K562 (cell line): ENCODE data around the gene NT5DC4. TPM values are rescaled to one million over a fixed set of nuclear protein-coding genes. Genes with fewer than 3 reads are reported as not detected.
A peak's percentile ranks its signal among the peaks of the same experiment; 100 is the strongest.

Experiments
- ATAC-seq: fragments of 200-7000 bp; cut with Tn5 transposase; 3 replicates; pipeline ENCODE4 v1.9.1; 2020; ENCODE audit warnings: moderate library complexity
- BruUV-seq: library from RNA; stranded (reverse); fragments of 400-500 nt; replicated peaks from 2 replicates; lab custom pipeline; 2021; lab: Mats Ljungman, UMichigan
- CTCF ChIA-PET: fragments of 300-600 bp; formaldehyde crosslinking; extraction: SDS; loops from one replicate; lab custom pipeline; 2021; ENCODE audit warnings: low intra/inter-chr PET ratio; lab: Yijun Ruan, JAX
- POLR2A ChIA-PET: fragments of 300-600, 350-650 bp; sonication (Branson Sonifier 250); formaldehyde crosslinking; extraction: SDS; loops from one replicate; lab custom pipeline; 2021; ENCODE audit warnings: antibody characterized with exemption, inconsistent platforms; lab: Yijun Ruan, JAX
- DNase-seq, 4 experiments: peaks; one replicate each; pipeline versions ENCODE4 v3.0.0 to v3.0.0-alpha.2; 2011 to 2018; ENCODE audit warnings: low spot score in 3 of 4, mixed read lengths in 3 of 4; ENCODE audit errors: extremely low read depth in 1 of 4
- FAIRE-seq: peaks from 2 replicates; lab custom pipeline; 2011; peaks lifted over from hg19 to GRCh38; lab: Jason Lieb, UNC
- H2AFZ ChIP-seq: 2 replicates; pipeline ENCODE4 v1.6.0; 2011; ENCODE audit warnings: low read depth, low read length, control low read depth, inconsistent platforms
- H3K27ac ChIP-seq: fragments of 200-600 bp; 3 replicates; pipeline ENCODE4 v1.8.0; 2011; ENCODE audit warnings: low read depth, mild to moderate bottlenecking, control low read depth, inconsistent platforms, low read length, moderate library complexity, mixed read lengths; ENCODE audit errors: extremely low read depth
- H3K27me3 ChIP-seq, 2 experiments: fragments of 300-600 bp in 1 of 2; 2 replicates in 1 of 2; 3 replicates in 1 of 2; pipeline versions ENCODE4 v1.6.0 to v1.8.0; 2011; ENCODE audit warnings: inconsistent platforms in 2 of 2, low read length in 2 of 2, mild to moderate bottlenecking in 1 of 2, mixed read lengths in 1 of 2, moderate library complexity in 1 of 2; ENCODE audit not compliant: control insufficient read depth in 2 of 2, insufficient read depth in 2 of 2
- H3K36me3 ChIP-seq: fragments of 300-600 bp; 3 replicates; pipeline ENCODE4 v1.8.0; 2011; ENCODE audit warnings: mild to moderate bottlenecking, low read length, inconsistent platforms; ENCODE audit not compliant: control insufficient read depth, insufficient read depth
- H3K4me1 ChIP-seq, 2 experiments: fragments of 200-600 bp in 1 of 2; replicated peaks in 1 of 2; 2 replicates in 1 of 2; 3 replicates in 1 of 2; pipeline versions ENCODE4 v1.5.1 to v1.8.0; 2011; ENCODE audit warnings: inconsistent platforms in 2 of 2, low read length in 2 of 2, mild to moderate bottlenecking in 1 of 2, mixed read lengths in 1 of 2, moderate library complexity in 1 of 2; ENCODE audit not compliant: control insufficient read depth in 2 of 2, insufficient read depth in 2 of 2
- H3K4me2 ChIP-seq: 2 replicates; pipeline ENCODE4 v1.6.1; 2011; ENCODE audit warnings: low read length, control low read depth, inconsistent platforms, mixed read lengths; ENCODE audit not compliant: insufficient read depth
- H3K4me3 ChIP-seq: fragments of 200-600 bp; sonication (generic), shearing (Covaris generic); 2 replicates; pipeline ENCODE4 v1.5.1; 2016; ENCODE audit warnings: control low read depth, inconsistent platforms
- H3K79me2 ChIP-seq: fragments of 200-600 bp; 3 replicates; pipeline ENCODE4 v1.8.0; 2011; ENCODE audit warnings: low read length, inconsistent platforms; ENCODE audit not compliant: control insufficient read depth, insufficient read depth
- H3K9ac ChIP-seq, 2 experiments: 2 replicates each; pipeline versions ENCODE4 v1.6.0 to v1.6.1; 2011; ENCODE audit warnings: low read depth in 2 of 2, low read length in 2 of 2, control low read depth in 1 of 2, inconsistent platforms in 1 of 2, mild to moderate bottlenecking in 1 of 2, mixed read lengths in 1 of 2; ENCODE audit not compliant: insufficient read depth in 1 of 2
- H3K9me1 ChIP-seq: one replicate; pipeline ENCODE4 v1.6.0; 2011; ENCODE audit warnings: inconsistent platforms, mild to moderate bottlenecking, low read length, moderate library complexity; ENCODE audit not compliant: control insufficient read depth, insufficient read depth
- H3K9me3 ChIP-seq: replicated peaks from 2 replicates; pipeline ENCODE4 v1.5.1; 2011; ENCODE audit warnings: low read depth, low read length, inconsistent platforms; ENCODE audit not compliant: control insufficient read depth, insufficient read depth
- H4K20me1 ChIP-seq: replicated peaks from 2 replicates; pipeline ENCODE4 v1.6.1; 2011; ENCODE audit warnings: low read length, inconsistent platforms, mixed read lengths; ENCODE audit not compliant: control insufficient read depth, insufficient read depth
- MCM5 ChIP-seq: fragments of 450-650 bp; IDR thresholded peaks from 2 replicates; pipeline ENCODE4 v1.6.1; 2016; ENCODE audit warnings: low read depth
- SMARCA5 ChIP-seq: fragments of 450-650 bp; IDR thresholded peaks from 2 replicates; pipeline ENCODE4 v1.6.1; 2016
- WGBS: fragments of 100-300 bp; shearing (Covaris generic); methylation state at CpG from one replicate; pipeline ENCODE4 v1.1.6; 2016; ENCODE audit warnings: low coverage, mixed read lengths; ENCODE audit not compliant: insufficient coverage; ENCODE audit errors: missing lambda C conversion rate; 5-methylcytosine and 5-hydroxymethylcytosine counted together
- in situ Hi-C: fragments of 300-500 bp; cut with MboI; formaldehyde crosslinking; loops from 4 replicates; pipeline ENCODE4 v1.15.0; 2018; ENCODE audit warnings: inconsistent platforms, mixed read lengths
- intact Hi-C: fragments of 100-400 bp; cut with micrococcal nuclease; formaldehyde crosslinking; loops from 2 replicates; pipeline ENCODE4 v1.14.2; 2022
- polyA plus RNA-seq, 8 experiments: library from polyadenylated mRNA; depleted of rRNA in 4 of 8; stranded (reverse) in 5 of 8; unstranded in 3 of 8; fragments of >200 nt; fragmentation: Nextera tagmentation in 2 of 8; fragmentation: Illumina TruSeq in 1 of 8; extraction: Ambion mirVana in 2 of 8; extraction: Trizol in 1 of 8; gene quantifications; 2 replicates each; pipeline versions ENCODE4 v1.2.1 to v1.2.3, GENCODE V29; 2011 to 2014; ENCODE audit warnings: inconsistent platforms in 1 of 8, missing spikeins in 1 of 8
- total RNA-seq, 7 experiments: library from RNA; depleted of rRNA in 6 of 7; stranded (reverse); fragments of >200 nt in 6 of 7; fragmentation: Illumina TruSeq in 2 of 7; extraction: Trizol in 2 of 7; gene quantifications; 2 replicates each; pipeline versions ENCODE4 v1.2.1 to v1.2.3, GENCODE V29; 2011 to 2021; ENCODE audit warnings: low replicate concordance in 1 of 7
- TF ChIP-seq, protein P1 (sequence below): fragments of 450-650 bp; IDR thresholded peaks from 2 replicates; pipeline ENCODE4 v1.6.1; 2016
- TF ChIP-seq, protein P2 (sequence below): fragments of 450-650 bp; IDR thresholded peaks from 2 replicates; pipeline ENCODE4 v1.6.1; 2016; ENCODE audit warnings: low read depth
- TF ChIP-seq, protein P3 (sequence below): fragments of 450-650 bp; formaldehyde crosslinking; IDR thresholded peaks from 2 replicates; pipeline ENCODE4 v1.4.0; 2022; ENCODE audit warnings: mild to moderate bottlenecking, moderate library complexity

NT5DC4 gene
- total and polyA plus RNA-seq, 9 of the 15 experiments (the other 6 are each of a cell fraction or from before 2014, with no cell fraction given): 0.44 to 6.9 (median 2.5) TPM

DNA sequence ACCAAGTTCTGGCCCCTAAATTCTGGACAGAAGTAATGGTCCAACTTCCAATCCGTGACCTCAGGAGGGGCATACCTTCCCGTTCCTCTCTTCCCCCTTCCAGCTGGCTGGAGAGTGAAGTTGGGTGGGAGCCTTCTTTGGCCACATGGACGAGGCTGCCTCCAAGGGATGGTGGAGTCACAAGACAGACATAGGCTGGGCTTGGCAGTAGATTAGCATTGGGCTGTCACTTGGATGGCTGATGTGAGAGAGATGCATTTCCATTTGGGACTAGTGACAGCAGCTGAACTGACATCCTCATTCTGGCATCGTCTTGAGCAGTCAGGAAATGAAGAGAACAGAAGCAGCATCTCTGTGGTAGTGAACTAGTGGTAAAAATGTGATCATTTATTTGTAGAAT, 12.6 kb downstream of the NT5DC4 start:
- Histone ChIP-seq H3K27ac (no peak overlapping the region), H3K27me3 (no peaks in the 10 kb centered on the region), H4K20me1 (no peaks in the 10 kb centered on the region), H3K9ac (no peak overlapping the region), H3K36me3 (peaks cover 9% of the 10 kb centered on the region; the same call in 1 of the 3 replicates), H3K4me3 (no peak overlapping the region), H3K4me2 (no peak overlapping the region), H3K9me1 (no peaks in the 10 kb centered on the region), H3K79me2 (no peaks in the 10 kb centered on the region), H3K4me1 (peaks cover 5 to 8% of the 10 kb centered on the region in 2 experiments), H3K9me3 (no peaks in the 10 kb centered on the region), H2AFZ (no peak overlapping the region)
- CTCF ChIA-PET: interaction anchor here (0.6 kb wide), 1 partner anchor 150 kb away, joined by 3 read pairs; no protein-coding TSS in a partner anchor
- BruUV-seq: no TSS peak
- WGBS: 12% methylated on average over 2 of the region's 4 CpGs
- no peak for DNase-seq
- in situ Hi-C loops: no loop called here
- TF ChIP-seq MCM5: no peak
- TF ChIP-seq, protein P1, sequence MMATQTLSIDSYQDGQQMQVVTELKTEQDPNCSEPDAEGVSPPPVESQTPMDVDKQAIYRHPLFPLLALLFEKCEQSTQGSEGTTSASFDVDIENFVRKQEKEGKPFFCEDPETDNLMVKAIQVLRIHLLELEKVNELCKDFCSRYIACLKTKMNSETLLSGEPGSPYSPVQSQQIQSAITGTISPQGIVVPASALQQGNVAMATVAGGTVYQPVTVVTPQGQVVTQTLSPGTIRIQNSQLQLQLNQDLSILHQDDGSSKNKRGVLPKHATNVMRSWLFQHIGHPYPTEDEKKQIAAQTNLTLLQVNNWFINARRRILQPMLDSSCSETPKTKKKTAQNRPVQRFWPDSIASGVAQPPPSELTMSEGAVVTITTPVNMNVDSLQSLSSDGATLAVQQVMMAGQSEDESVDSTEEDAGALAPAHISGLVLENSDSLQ: peak; percentile 39; the same call in 1 of the 2 replicates
- intact Hi-C loops: no loop called here
- POLR2A ChIA-PET: interaction anchor here (0.7 to 1.0 kb wide), 4 partner anchors 9 to 152 kb away, joined by 3 read pairs; no protein-coding TSS in a partner anchor
- peak; percentile 17; the same call in 2 of the 3 replicates for ATAC-seq
- no peak for FAIRE-seq

DNA sequence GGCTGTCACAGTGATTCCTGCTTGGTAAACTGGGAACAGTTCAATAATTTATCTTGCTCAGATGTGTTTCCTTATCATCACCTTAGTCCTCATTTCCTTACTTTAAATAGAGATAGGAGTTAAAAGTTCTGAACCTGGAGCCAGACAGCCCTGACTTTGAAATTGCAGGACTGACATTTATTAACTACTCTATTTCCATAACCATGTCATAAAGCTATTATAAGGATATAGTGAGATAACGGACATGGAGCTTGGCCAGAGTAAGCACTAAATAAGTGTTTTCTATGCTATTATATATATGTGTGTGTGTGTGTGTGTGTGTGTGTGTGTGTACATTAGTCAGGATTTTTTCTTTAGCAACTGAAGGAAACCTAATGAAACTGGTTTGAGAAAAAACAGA, 13.1 kb downstream of the NT5DC4 start:
- WGBS: 39% methylated on average over 1 of the region's 1 CpG
- ATAC-seq (no peak), DNase-seq (no peak), FAIRE-seq (no peak)
- Histone ChIP-seq H4K20me1 (no peaks in the 10 kb centered on the region), H3K27ac (no peak overlapping the region), H3K27me3 (no peaks in the 10 kb centered on the region), H3K4me3 (no peak overlapping the region), H3K9me3 (no peaks in the 10 kb centered on the region), H3K9me1 (no peaks in the 10 kb centered on the region), H2AFZ (no peak overlapping the region), H3K79me2 (no peaks in the 10 kb centered on the region), H3K4me2 (no peak overlapping the region), H3K4me1 (peaks cover under 1 to 4% of the 10 kb centered on the region in 2 experiments), H3K36me3 (peaks cover 13% of the 10 kb centered on the region; the same call in 1 of the 3 replicates), H3K9ac (no peak overlapping the region)
- intact Hi-C loops: no loop called here
- no TSS peak for BruUV-seq
- ChIA-PET CTCF (interaction anchor here (0.6 kb wide), 1 partner anchor 150 kb away, joined by 3 read pairs; no protein-coding TSS in a partner anchor), POLR2A (interaction anchor here (0.8 to 1.0 kb wide), 3 partner anchors 10 to 151 kb away, joined by 3 read pairs; no protein-coding TSS in a partner anchor)
- in situ Hi-C loops: no loop called here
- TF ChIP-seq, protein P2, sequence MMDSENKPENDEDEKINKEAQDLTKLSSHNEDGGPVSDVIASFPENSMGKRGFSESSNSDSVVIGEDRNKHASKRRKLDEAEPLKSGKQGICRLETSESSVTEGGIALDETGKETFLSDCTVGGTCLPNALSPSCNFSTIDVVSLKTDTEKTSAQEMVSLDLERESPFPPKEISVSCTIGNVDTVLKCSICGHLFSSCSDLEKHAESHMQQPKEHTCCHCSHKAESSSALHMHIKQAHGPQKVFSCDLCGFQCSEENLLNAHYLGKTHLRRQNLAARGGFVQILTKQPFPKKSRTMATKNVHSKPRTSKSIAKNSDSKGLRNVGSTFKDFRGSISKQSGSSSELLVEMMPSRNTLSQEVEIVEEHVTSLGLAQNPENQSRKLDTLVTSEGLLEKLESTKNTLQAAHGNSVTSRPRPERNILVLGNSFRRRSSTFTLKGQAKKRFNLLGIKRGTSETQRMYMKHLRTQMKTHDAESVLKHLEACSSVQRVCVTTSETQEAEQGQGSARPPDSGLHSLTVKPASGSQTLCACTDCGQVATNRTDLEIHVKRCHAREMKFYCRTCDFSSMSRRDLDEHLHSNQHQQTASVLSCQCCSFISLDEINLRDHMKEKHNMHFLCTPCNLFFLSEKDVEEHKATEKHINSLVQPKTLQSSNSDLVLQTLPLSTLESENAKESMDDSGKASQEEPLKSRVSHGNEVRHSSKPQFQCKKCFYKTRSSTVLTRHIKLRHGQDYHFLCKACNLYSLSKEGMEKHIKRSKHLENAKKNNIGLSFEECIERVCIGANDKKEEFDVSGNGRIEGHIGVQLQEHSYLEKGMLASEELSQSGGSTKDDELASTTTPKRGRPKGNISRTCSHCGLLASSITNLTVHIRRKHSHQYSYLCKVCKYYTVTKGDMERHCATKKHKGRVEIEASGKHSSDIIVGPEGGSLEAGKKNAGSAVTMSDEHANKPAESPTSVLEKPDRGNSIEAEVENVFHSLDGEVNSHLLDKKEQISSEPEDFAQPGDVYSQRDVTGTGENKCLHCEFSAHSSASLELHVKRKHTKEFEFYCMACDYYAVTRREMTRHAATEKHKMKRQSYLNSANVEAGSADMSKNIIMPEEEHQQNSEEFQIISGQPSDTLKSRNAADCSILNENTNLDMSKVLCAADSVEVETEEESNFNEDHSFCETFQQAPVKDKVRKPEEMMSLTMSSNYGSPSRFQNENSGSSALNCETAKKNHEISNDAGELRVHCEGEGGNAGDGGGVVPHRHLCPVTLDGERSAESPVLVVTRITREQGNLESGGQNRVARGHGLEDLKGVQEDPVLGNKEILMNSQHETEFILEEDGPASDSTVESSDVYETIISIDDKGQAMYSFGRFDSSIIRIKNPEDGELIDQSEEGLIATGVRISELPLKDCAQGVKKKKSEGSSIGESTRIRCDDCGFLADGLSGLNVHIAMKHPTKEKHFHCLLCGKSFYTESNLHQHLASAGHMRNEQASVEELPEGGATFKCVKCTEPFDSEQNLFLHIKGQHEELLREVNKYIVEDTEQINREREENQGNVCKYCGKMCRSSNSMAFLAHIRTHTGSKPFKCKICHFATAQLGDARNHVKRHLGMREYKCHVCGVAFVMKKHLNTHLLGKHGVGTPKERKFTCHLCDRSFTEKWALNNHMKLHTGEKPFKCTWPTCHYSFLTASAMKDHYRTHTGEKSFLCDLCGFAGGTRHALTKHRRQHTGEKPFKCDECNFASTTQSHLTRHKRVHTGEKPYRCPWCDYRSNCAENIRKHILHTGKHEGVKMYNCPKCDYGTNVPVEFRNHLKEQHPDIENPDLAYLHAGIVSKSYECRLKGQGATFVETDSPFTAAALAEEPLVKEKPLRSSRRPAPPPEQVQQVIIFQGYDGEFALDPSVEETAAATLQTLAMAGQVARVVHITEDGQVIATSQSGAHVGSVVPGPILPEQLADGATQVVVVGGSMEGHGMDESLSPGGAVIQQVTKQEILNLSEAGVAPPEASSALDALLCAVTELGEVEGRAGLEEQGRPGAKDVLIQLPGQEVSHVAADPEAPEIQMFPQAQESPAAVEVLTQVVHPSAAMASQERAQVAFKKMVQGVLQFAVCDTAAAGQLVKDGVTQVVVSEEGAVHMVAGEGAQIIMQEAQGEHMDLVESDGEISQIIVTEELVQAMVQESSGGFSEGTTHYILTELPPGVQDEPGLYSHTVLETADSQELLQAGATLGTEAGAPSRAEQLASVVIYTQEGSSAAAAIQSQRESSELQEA: no peak
- TF ChIP-seq, protein P3, sequence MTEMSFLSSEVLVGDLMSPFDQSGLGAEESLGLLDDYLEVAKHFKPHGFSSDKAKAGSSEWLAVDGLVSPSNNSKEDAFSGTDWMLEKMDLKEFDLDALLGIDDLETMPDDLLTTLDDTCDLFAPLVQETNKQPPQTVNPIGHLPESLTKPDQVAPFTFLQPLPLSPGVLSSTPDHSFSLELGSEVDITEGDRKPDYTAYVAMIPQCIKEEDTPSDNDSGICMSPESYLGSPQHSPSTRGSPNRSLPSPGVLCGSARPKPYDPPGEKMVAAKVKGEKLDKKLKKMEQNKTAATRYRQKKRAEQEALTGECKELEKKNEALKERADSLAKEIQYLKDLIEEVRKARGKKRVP (CRISPR knock-in tag): no peak
- TF ChIP-seq SMARCA5: no peak
